Measurements from ENCODE around the gene RAB10.
"Not testable (repeated sequence)": the region's sequence is repeated elsewhere in the genome, so short reads cannot be mapped to it uniquely, and the experiment has no call there.

RAB10 gene

GRCh38 chr2:26095758-26096157 is 61.9 kb downstream of the RAB10 start:
- no peak for ATAC-seq (ENCODE audit: insufficient read depth, low read depth)
- no peak overlapping the region for H3K27ac ChIP-seq (ENCODE audit: low read length)
- H2AFZ ChIP-seq (ENCODE audit: low read depth, low read length), result no peak overlapping the region
- DNase-seq, result no peak
- no peak overlapping the region for H3K4me3 ChIP-seq (ENCODE audit: low read depth in 1 of 2, low read length in 2 of 2)
- H3K79me2 ChIP-seq (ENCODE audit: insufficient read depth, low read length), result peaks cover 91% of the 10 kb centered on the region
- peaks cover 34% of the 10 kb centered on the region; the same call in 1 of the 2 replicates for H4K20me1 ChIP-seq (ENCODE audit: insufficient read depth, low read length)
- H3K4me1 ChIP-seq (ENCODE audit: insufficient read depth, low read length), result no peaks in the 10 kb centered on the region
- peaks cover 22% of the 10 kb centered on the region; the same call in 1 of the 2 replicates for H3K36me3 ChIP-seq (ENCODE audit: insufficient read depth, low read length)
- H3K9me3 ChIP-seq (ENCODE audit: insufficient read depth, low read length, severe bottlenecking), result no peaks in the 10 kb centered on the region
- no peaks in the 10 kb centered on the region for H3K27me3 ChIP-seq (ENCODE audit: insufficient read depth, low read length, poor library complexity)
- TF ChIP-seq EZH2 (IDR thresholded peaks at IDR 0.05; ENCODE audit: borderline replicate concordance, low read depth, low read length, severe bottlenecking) (no peak), CTCF (IDR thresholded peaks at IDR 0.05; ENCODE audit: borderline replicate concordance, extremely low read depth, low read length, poor library complexity, severe bottlenecking) (no peak)
- no peak overlapping the region for H3K9ac ChIP-seq (ENCODE audit: low read depth, low read length)
- H3K4me2 ChIP-seq (ENCODE audit: insufficient read depth, low read length), result no peak overlapping the region

- peaks cover 90% of the 10 kb centered on the region for H3K79me2 ChIP-seq (ENCODE audit: insufficient read depth, low read length)
- H3K9me3 ChIP-seq (ENCODE audit: insufficient read depth, low read length, severe bottlenecking), result no peaks in the 10 kb centered on the region
- no peak overlapping the region for H3K27ac ChIP-seq (ENCODE audit: low read length)
- peaks cover 53% of the 10 kb centered on the region for H3K36me3 ChIP-seq (ENCODE audit: insufficient read depth, low read length)
- no peak overlapping the region for H3K9ac ChIP-seq (ENCODE audit: low read depth, low read length)
- H3K4me2 ChIP-seq (ENCODE audit: insufficient read depth, low read length), result no peak overlapping the region
- no peak for TF ChIP-seq EZH2 (IDR thresholded peaks at IDR 0.05; ENCODE audit: borderline replicate concordance, low read depth, low read length, severe bottlenecking)
- TF ChIP-seq CTCF (IDR thresholded peaks at IDR 0.05; ENCODE audit: borderline replicate concordance, extremely low read depth, low read length, poor library complexity, severe bottlenecking), result no peak
- H3K4me1 ChIP-seq (ENCODE audit: insufficient read depth, low read length), result no peaks in the 10 kb centered on the region
- no peaks in the 10 kb centered on the region for H3K27me3 ChIP-seq (ENCODE audit: insufficient read depth, low read length, poor library complexity)
- DNase-seq (no peak), ATAC-seq (ENCODE audit: insufficient read depth, low read depth) (no peak)
- H2AFZ ChIP-seq (ENCODE audit: low read depth, low read length), result no peak overlapping the region
- peaks cover 39% of the 10 kb centered on the region; the same call in 1 of the 2 replicates for H4K20me1 ChIP-seq (ENCODE audit: insufficient read depth, low read length)
- H3K4me3 ChIP-seq (ENCODE audit: low read depth in 1 of 2, low read length in 2 of 2), result no peak overlapping the region
These were observed 66.0 kb downstream of the RAB10 start for GRCh38 chr2:26099933-26100332.

- H3K4me1 ChIP-seq (ENCODE audit: insufficient read depth, low read length), result no peaks in the 10 kb centered on the region
- no peaks in the 10 kb centered on the region for H3K27me3 ChIP-seq (ENCODE audit: insufficient read depth, low read length, poor library complexity)
- TF ChIP-seq CTCF (IDR thresholded peaks at IDR 0.05; ENCODE audit: borderline replicate concordance, extremely low read depth, low read length, poor library complexity, severe bottlenecking) (no peak), EZH2 (IDR thresholded peaks at IDR 0.05; ENCODE audit: borderline replicate concordance, low read depth, low read length, severe bottlenecking) (no peak)
- peaks cover 91% of the 10 kb centered on the region for H3K79me2 ChIP-seq (ENCODE audit: insufficient read depth, low read length)
- H3K4me3 ChIP-seq (ENCODE audit: low read depth in 1 of 2, low read length in 2 of 2), result no peak overlapping the region
- no peak overlapping the region for H3K4me2 ChIP-seq (ENCODE audit: insufficient read depth, low read length)
- peaks cover 38% of the 10 kb centered on the region; the same call in 1 of the 2 replicates for H4K20me1 ChIP-seq (ENCODE audit: insufficient read depth, low read length)
- ATAC-seq (ENCODE audit: insufficient read depth, low read depth) (no peak), DNase-seq (no peak)
- H3K9me3 ChIP-seq (ENCODE audit: insufficient read depth, low read length, severe bottlenecking), result no peaks in the 10 kb centered on the region
- no peak overlapping the region for H2AFZ ChIP-seq (ENCODE audit: low read depth, low read length)
- no peak overlapping the region for H3K9ac ChIP-seq (ENCODE audit: low read depth, low read length)
- peaks cover 56% of the 10 kb centered on the region for H3K36me3 ChIP-seq (ENCODE audit: insufficient read depth, low read length)
- H3K27ac ChIP-seq (ENCODE audit: low read length), result no peak overlapping the region
These were observed 66.5 kb downstream of the RAB10 start for GRCh38 chr2:26100384-26100783.

- no peak for TF ChIP-seq EZH2 (IDR thresholded peaks at IDR 0.05; ENCODE audit: borderline replicate concordance, low read depth, low read length, severe bottlenecking)
- TF ChIP-seq CTCF (IDR thresholded peaks at IDR 0.05; ENCODE audit: borderline replicate concordance, extremely low read depth, low read length, poor library complexity, severe bottlenecking), result no peak
- no peaks in the 10 kb centered on the region for H3K4me1 ChIP-seq (ENCODE audit: insufficient read depth, low read length)
- H3K4me3 ChIP-seq (ENCODE audit: low read depth in 1 of 2, low read length in 2 of 2), result no peak overlapping the region
- no peak for DNase-seq
- no peak overlapping the region for H3K4me2 ChIP-seq (ENCODE audit: insufficient read depth, low read length)
- no peak overlapping the region for H2AFZ ChIP-seq (ENCODE audit: low read depth, low read length)
- no peaks in the 10 kb centered on the region for H3K27me3 ChIP-seq (ENCODE audit: insufficient read depth, low read length, poor library complexity)
- H3K27ac ChIP-seq (ENCODE audit: low read length), result no peak overlapping the region
- no peak overlapping the region for H3K9ac ChIP-seq (ENCODE audit: low read depth, low read length)
- ATAC-seq (ENCODE audit: insufficient read depth, low read depth), result no peak
- H4K20me1 ChIP-seq (ENCODE audit: insufficient read depth, low read length), result peaks cover 31% of the 10 kb centered on the region; the same call in 1 of the 2 replicates
- peaks cover 49% of the 10 kb centered on the region for H3K36me3 ChIP-seq (ENCODE audit: insufficient read depth, low read length)
- no peaks in the 10 kb centered on the region for H3K9me3 ChIP-seq (ENCODE audit: insufficient read depth, low read length, severe bottlenecking)
- H3K79me2 ChIP-seq (ENCODE audit: insufficient read depth, low read length), result peaks cover 72% of the 10 kb centered on the region
These were observed 69.9 kb downstream of the RAB10 start for GRCh38 chr2:26103752-26104151.

- not testable (repeated sequence) for ATAC-seq (ENCODE audit: insufficient read depth, low read depth); H3K9me3 ChIP-seq (ENCODE audit: insufficient read depth, low read length, severe bottlenecking); H3K27ac ChIP-seq (ENCODE audit: low read length); H3K9ac ChIP-seq (ENCODE audit: low read depth, low read length); H3K27me3 ChIP-seq (ENCODE audit: insufficient read depth, low read length, poor library complexity); DNase-seq; H2AFZ ChIP-seq (ENCODE audit: low read depth, low read length); H3K4me1 ChIP-seq (ENCODE audit: insufficient read depth, low read length); H3K4me2 ChIP-seq (ENCODE audit: insufficient read depth, low read length); H3K4me3 ChIP-seq (ENCODE audit: low read depth in 1 of 2, low read length in 2 of 2)
- Histone ChIP-seq H4K20me1 (ENCODE audit: insufficient read depth, low read length) (peaks cover 16% of the 10 kb centered on the region; the same call in 1 of the 2 replicates), H3K36me3 (ENCODE audit: insufficient read depth, low read length) (peaks cover 54% of the 10 kb centered on the region), H3K79me2 (ENCODE audit: insufficient read depth, low read length) (peaks cover 41% of the 10 kb centered on the region)
These were observed 74.8 kb downstream of the RAB10 start for GRCh38 chr2:26108701-26109100.

Measured in DND-41 (cell line).